Measurements from ENCODE around the gene HRAS.

HRAS gene

DNA sequence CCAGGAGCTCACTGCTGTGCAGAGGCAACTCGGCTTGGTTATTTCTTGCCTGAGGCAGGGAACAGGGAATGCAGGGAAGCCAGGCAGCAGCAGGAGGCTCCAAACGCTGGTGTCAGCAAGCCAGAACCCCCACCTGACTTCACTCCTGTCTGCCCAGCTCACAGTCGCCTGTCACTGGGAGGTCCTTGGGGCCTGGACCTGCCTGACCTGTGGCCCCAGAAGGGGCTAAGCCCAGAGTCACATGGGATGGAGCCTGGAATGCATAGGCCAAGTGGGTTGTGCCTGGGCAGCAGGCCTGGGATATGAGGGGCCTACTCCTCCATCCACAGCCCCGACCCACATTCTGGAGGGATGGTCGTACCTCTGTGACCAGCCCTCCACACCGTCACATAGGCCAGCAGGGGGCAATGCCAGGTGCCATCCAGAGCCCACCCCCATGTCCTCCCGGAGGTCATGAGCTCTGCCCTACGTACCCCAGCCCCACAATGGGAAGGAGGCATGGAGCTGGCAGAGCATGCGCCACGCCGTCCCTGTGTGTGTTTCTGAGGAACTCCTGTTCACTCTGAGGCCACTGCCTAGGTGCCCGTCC is 30.6 kb upstream of the HRAS start:
- Histone ChIP-seq H3K27ac (ENCODE audit: low read depth, low read length) (no peak overlapping the region), H3K36me3 (ENCODE audit: insufficient read depth, low read length) (no peaks in the 10 kb centered on the region), H2AFZ (ENCODE audit: low read length, unreplicated experiment) (no peak overlapping the region), H3K79me2 (ENCODE audit: control insufficient read depth, insufficient read depth, low read length, unreplicated experiment) (peaks cover 28% of the 10 kb centered on the region), H3K4me1 (ENCODE audit: control insufficient read depth, insufficient read depth, low read length, unreplicated experiment) (peaks cover 25% of the 10 kb centered on the region), H3K4me3 (ENCODE audit: low read depth, low read length) (no peak overlapping the region), H3K27me3 (ENCODE audit: insufficient read depth, low read length) (no peaks in the 10 kb centered on the region)

DNA sequence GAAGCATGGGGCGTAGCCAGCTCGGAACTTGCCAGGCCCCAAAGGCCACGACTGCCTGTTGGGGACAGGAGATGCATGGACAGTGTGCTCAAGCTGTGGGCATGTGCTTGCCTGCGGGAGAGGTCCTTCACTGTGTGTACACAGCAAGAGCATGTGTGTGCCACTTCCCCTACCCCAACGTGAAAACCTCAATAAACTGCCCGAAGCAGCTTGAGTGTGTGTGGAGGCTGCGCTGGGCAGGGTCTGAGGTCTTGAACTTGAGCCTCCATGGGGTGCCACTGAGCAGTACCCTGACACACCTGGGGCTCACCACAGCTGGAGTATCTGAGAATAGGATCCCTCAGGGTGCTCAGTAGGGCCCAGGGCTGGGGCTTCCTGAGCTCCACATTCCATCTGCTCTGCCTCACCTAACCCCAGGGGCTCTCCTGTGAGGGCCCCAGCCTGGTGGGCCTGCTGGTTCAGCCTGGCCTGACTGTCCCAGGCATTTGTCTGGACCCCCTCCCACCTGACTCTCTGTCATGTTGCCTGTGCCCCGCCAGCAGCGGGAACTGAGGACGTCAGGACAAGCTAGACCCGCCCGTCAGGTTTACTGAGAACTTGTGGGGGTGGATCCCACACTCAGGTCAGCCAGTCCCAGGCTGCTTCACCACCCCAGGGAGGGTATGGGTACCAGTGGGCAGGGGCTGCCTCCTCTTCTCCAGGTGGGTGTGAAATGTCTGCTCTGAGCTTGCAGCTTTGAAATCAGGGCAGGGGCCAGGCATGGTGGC is 28.6 kb upstream of the HRAS start:
- no peak overlapping the region for H2AFZ ChIP-seq (ENCODE audit: low read length, unreplicated experiment)
- no peaks in the 10 kb centered on the region for H3K27me3 ChIP-seq (ENCODE audit: insufficient read depth, low read length)
- H3K4me1 ChIP-seq (ENCODE audit: control insufficient read depth, insufficient read depth, low read length, unreplicated experiment), result peaks cover 17% of the 10 kb centered on the region
- H3K27ac ChIP-seq (ENCODE audit: low read depth, low read length), result no peak overlapping the region
- peaks cover 28% of the 10 kb centered on the region for H3K79me2 ChIP-seq (ENCODE audit: control insufficient read depth, insufficient read depth, low read length, unreplicated experiment)
- H3K4me3 ChIP-seq (ENCODE audit: low read depth, low read length), result no peak overlapping the region
- no peaks in the 10 kb centered on the region for H3K36me3 ChIP-seq (ENCODE audit: insufficient read depth, low read length)

DNA sequence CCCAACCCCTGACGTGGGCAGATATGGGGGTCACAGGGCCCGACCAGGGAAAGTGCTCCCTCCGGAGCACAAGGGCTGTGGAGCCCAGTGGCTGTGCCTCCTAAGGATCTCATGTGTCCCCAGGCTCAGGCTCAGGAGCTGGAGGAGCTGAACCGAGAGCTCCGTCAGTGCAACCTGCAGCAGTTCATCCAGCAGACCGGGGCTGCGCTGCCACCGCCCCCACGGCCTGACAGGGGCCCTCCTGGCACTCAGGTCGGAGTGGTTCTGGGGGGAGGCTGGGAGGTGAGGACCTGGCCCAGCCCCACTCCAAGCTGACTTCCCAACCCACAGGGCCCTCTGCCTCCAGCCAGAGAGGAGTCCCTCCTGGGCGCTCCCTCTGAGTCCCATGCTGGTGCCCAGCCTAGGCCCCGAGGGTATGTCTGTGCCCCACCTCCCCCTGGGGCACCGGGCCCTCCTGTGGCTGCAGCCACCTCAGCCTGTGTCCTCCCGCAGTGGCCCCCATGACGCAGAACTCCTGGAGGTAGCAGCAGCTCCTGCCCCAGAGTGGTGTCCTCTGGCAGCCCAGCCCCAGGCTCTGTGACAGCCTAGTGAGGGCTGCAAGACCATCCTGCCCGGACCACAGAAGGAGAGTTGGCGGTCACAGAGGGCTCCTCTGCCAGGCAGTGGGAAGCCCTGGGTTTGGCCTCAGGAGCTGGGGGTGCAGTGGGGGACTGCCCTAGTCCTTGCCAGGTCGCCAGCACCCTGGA is 27.9 kb upstream of the HRAS start:
- no peak overlapping the region for H2AFZ ChIP-seq (ENCODE audit: low read length, unreplicated experiment)
- no peak overlapping the region for H3K4me3 ChIP-seq (ENCODE audit: low read depth, low read length)
- no peaks in the 10 kb centered on the region for H3K36me3 ChIP-seq (ENCODE audit: insufficient read depth, low read length)
- H3K79me2 ChIP-seq (ENCODE audit: control insufficient read depth, insufficient read depth, low read length, unreplicated experiment), result peaks cover 25% of the 10 kb centered on the region
- no peak overlapping the region for H3K27ac ChIP-seq (ENCODE audit: low read depth, low read length)
- peaks cover 16% of the 10 kb centered on the region for H3K4me1 ChIP-seq (ENCODE audit: control insufficient read depth, insufficient read depth, low read length, unreplicated experiment)
- peaks cover 2% of the 10 kb centered on the region; the same call in 1 of the 2 replicates for H3K27me3 ChIP-seq (ENCODE audit: insufficient read depth, low read length)

DNA sequence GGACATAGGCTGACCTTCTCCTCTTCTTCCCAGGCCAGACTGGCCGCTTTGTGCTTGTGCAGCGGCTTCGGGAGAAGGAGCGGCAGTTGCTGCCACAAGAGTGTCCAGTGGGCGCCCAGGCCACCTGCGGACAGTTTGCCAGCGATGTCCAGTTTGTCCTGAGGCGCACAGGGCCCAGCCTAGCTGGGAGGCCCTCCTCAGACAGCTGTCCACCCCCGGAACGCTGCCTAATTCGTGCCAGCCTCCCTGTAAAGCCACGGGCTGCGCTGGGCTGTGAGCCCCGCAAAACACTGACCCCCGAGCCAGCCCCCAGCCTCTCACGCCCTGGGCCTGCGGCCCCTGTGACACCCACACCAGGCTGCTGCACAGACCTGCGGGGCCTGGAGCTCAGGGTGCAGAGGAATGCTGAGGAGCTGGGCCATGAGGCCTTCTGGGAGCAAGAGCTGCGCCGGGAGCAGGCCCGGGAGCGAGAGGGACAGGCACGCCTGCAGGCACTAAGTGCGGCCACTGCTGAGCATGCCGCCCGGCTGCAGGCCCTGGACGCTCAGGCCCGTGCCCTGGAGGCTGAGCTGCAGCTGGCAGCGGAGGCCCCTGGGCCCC is 26.8 kb upstream of the HRAS start:
- Histone ChIP-seq H3K36me3 (ENCODE audit: insufficient read depth, low read length) (no peaks in the 10 kb centered on the region), H3K27ac (ENCODE audit: low read depth, low read length) (no peak overlapping the region), H3K4me3 (ENCODE audit: low read depth, low read length) (peak overlapping the region; percentile 92; the same call in 1 of the 2 replicates), H3K27me3 (ENCODE audit: insufficient read depth, low read length) (peaks cover 13% of the 10 kb centered on the region), H3K4me1 (ENCODE audit: control insufficient read depth, insufficient read depth, low read length, unreplicated experiment) (peaks cover 15% of the 10 kb centered on the region), H3K79me2 (ENCODE audit: control insufficient read depth, insufficient read depth, low read length, unreplicated experiment) (peaks cover 14% of the 10 kb centered on the region), H2AFZ (ENCODE audit: low read length, unreplicated experiment) (no peak overlapping the region)

DNA sequence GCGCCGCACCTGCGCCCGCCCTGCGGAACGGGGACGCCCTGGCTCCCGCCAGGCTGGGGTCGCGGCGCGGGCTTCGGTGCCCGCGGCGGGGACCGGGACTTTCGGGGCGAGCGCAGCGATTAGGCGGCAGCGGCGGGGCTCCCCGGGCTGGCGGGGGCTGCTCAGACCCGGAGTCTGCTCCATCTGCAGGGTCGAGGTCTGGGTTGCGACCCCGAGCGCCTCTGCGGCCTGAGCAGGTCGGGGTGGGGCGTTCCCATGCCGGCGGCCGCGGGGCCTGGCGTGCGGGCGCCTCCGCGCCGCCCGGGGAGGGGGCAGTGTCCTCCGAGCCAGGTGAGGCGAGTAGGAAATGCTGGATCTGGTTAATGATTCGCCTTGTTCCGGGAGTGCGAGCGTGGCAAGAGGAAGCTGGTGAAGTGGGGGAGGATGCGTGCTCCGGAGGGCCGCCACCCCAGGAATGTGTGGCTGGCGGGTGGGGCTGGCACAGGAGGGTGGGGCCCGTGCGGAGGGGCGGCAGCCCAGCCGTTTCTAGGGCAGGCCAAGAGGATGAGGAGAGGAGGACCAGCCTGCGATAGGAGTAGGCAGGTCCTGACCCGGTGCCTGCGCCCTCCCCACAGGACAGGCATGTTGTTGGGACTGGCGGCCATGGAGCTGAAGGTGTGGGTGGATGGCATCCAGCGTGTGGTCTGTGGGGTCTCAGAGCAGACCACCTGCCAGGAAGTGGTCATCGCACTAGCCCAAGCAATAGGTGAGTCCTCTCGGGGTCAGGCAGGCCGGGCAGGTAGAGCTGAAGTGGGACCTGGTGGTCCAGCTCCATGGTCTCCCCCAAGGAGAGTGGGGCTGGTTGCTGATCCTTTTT is 26.0 kb upstream of the HRAS start:
- Histone ChIP-seq H3K36me3 (ENCODE audit: insufficient read depth, low read length) (no peaks in the 10 kb centered on the region), H3K4me3 (ENCODE audit: low read depth, low read length) (peak overlapping the region; percentile 92), H3K27ac (ENCODE audit: low read depth, low read length) (no peak overlapping the region), H3K79me2 (ENCODE audit: control insufficient read depth, insufficient read depth, low read length, unreplicated experiment) (peaks cover 9% of the 10 kb centered on the region), H2AFZ (ENCODE audit: low read length, unreplicated experiment) (peak overlapping the region; percentile 84), H3K4me1 (ENCODE audit: control insufficient read depth, insufficient read depth, low read length, unreplicated experiment) (peaks cover 8% of the 10 kb centered on the region), H3K27me3 (ENCODE audit: insufficient read depth, low read length) (peaks cover 21% of the 10 kb centered on the region)

DNA sequence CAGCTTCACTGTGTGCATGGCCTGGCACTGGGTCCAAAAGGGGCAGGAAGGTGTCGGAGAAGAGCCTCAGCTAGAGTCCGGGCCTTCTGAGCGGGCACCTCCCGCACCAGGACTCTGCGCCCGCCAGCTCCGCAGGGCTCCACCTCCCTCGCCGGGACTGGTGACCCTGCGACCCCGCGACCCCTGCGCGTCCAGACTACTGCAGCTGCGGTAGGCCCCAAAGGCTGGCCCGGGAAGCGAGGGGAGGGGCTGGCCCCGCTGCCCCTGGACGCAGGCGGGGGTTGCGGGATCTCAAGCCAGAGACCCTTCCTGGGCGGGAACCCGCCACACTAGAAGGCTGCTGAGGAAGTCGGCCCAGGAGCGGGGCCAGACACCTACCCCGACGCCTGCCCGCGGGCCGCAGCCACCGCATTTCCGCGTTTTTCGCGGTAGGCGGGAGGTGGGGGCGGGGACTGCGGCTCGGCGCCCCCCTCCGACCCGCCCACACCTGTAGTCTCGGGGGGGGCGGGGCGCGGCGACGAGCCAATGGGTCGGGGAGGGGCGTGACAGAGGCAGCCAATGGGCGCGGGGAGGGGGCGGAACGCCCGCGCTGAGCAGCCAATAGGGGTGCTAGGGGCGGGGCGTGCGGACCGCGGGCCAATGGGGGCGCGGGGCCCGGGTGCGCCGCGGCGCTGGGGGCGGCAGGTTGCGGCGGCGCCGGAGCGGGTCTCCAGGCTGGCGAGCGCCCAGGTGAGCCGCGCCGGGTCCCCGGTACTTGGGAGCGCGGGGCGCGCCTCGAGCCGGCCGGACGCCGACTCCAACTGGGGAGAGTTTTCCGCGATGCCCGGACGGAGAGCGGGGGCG is 25.1 kb upstream of the HRAS start, which contains the start of the genes LMNTD2 and RASSF7:
LMNTD2 (minus strand) TSS at position 434 of the 843 bp plus-strand sequence; CDS start at position 412, 22 bp downstream.
RASSF7 (plus strand) TSS at position 666 of the 843 bp plus-strand sequence. CDS start 799 bp downstream, outside the sequence.
- Histone ChIP-seq H3K36me3 (ENCODE audit: insufficient read depth, low read length) (no peaks in the 10 kb centered on the region), H3K27ac (ENCODE audit: low read depth, low read length) (no peak within 1 kb of the TSS), H3K79me2 (ENCODE audit: control insufficient read depth, insufficient read depth, low read length, unreplicated experiment) (peaks cover 1% of the 10 kb centered on the region), H3K4me3 (ENCODE audit: low read depth, low read length) (peak within 1 kb of the TSS; percentile 92), H3K27me3 (ENCODE audit: insufficient read depth, low read length) (peaks cover 30% of the 10 kb centered on the region), H2AFZ (ENCODE audit: low read length, unreplicated experiment) (peak within 1 kb of the TSS; percentile 84), H3K4me1 (ENCODE audit: control insufficient read depth, insufficient read depth, low read length, unreplicated experiment) (peaks cover 5% of the 10 kb centered on the region)

DNA sequence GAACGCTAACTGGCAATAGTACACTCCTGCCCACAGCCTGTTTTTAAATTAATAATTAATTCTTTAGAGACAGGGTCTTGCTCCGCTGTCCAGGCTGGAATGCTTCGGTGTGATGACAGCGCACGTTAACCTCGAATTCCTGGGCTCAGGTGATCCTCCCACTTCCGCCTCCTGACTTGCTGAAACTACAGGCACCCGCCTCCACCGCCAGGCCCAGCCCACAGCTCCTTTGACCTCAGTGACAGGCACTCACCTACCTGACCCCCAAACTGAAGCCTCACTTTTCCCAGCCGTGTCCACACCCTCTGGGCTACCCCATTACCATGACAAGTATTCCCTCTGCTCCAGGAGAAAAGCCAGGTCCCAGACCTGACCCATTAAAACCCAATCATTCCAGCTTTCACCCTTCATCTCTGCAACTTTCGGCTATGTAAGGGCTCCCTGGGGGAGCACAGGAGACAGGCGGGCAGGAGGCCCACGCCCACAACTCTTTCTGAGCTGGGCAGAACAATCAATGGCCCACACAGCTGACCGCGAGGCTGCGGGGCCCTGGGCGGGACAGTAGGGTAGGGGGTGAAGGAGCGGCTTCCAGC is 24.4 kb upstream of the HRAS start:
- no peaks in the 10 kb centered on the region for H3K36me3 ChIP-seq (ENCODE audit: insufficient read depth, low read length)
- H3K79me2 ChIP-seq (ENCODE audit: control insufficient read depth, insufficient read depth, low read length, unreplicated experiment), result no peaks in the 10 kb centered on the region
- H3K4me3 ChIP-seq (ENCODE audit: low read depth, low read length), result peak overlapping the region; percentile 92
- H3K4me1 ChIP-seq (ENCODE audit: control insufficient read depth, insufficient read depth, low read length, unreplicated experiment), result peaks cover 5% of the 10 kb centered on the region
- peaks cover 35% of the 10 kb centered on the region for H3K27me3 ChIP-seq (ENCODE audit: insufficient read depth, low read length)
- no peak overlapping the region for H3K27ac ChIP-seq (ENCODE audit: low read depth, low read length)
- H2AFZ ChIP-seq (ENCODE audit: low read length, unreplicated experiment), result no peak overlapping the region

DNA sequence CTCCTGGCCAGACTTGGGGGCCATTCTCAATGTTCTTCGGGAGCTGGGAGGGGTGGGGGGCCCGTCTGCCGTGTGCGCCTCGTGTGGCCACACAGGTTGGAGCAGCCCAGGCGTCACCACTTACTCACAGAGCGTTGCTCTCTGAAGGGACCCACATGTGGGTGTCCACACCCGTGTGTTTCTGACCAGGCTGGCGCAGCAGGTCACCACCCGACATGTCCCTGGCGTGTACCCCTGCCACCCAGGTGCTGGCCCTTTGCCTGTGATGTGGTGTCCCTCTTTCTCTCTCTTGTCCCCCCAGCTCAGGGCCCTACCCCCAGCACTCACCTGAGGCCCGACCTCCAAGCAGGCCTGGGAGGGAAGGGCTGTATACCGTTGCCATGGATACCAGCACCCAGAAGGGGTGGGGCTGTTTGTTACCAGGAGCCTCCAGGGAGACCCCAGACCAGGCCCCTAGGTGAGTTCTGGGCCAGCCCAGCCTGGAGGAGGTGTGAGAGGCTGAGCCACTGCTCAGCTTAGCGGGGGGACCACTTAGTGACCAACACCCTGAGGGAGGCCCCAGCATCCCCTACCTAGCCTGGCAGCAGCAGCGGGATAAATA is 23.7 kb upstream of the HRAS start:
- Histone ChIP-seq H3K4me3 (ENCODE audit: low read depth, low read length) (no peak overlapping the region), H2AFZ (ENCODE audit: low read length, unreplicated experiment) (no peak overlapping the region), H3K79me2 (ENCODE audit: control insufficient read depth, insufficient read depth, low read length, unreplicated experiment) (no peaks in the 10 kb centered on the region), H3K27ac (ENCODE audit: low read depth, low read length) (no peak overlapping the region), H3K36me3 (ENCODE audit: insufficient read depth, low read length) (no peaks in the 10 kb centered on the region), H3K4me1 (ENCODE audit: control insufficient read depth, insufficient read depth, low read length, unreplicated experiment) (peaks cover 5% of the 10 kb centered on the region), H3K27me3 (ENCODE audit: insufficient read depth, low read length) (peaks cover 41% of the 10 kb centered on the region)

DNA sequence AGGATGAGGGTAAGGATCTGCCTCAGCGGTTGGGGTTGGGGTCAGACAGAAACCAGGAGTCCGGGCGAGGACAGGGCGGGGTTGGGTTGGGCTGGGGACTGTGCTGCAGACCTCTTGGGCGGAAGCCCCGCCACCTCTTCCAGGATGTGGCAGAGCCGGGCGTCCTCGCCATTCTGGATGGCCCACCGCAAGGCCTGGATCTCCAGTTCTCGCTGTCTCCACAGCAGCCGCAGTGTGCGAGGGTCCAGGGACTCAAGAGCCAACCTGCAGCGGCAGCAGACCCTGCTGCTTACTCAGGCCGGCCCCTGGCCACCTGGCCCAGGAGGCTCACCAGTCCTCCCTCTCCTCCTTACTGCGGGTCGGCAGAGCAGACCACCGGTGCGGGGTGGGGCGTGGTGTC is 23.1 kb upstream of the HRAS start:
- Histone ChIP-seq H3K79me2 (ENCODE audit: control insufficient read depth, insufficient read depth, low read length, unreplicated experiment) (no peaks in the 10 kb centered on the region), H3K36me3 (ENCODE audit: insufficient read depth, low read length) (no peaks in the 10 kb centered on the region), H3K27me3 (ENCODE audit: insufficient read depth, low read length) (peaks cover 43% of the 10 kb centered on the region), H3K4me3 (ENCODE audit: low read depth, low read length) (no peak overlapping the region), H3K27ac (ENCODE audit: low read depth, low read length) (no peak overlapping the region), H3K4me1 (ENCODE audit: control insufficient read depth, insufficient read depth, low read length, unreplicated experiment) (peaks cover 5% of the 10 kb centered on the region), H2AFZ (ENCODE audit: low read length, unreplicated experiment) (no peak overlapping the region)

Data from ACC112 (cell line).